HCEC 1CT (cell line): ENCODE results near the gene OR4B1.
A peak's percentile ranks its signal among the peaks of the same experiment; 100 is the strongest.
"Not testable (repeated sequence)": the region's sequence is repeated elsewhere in the genome, so short reads cannot be mapped to it uniquely, and the experiment has no call there.

Experiments used
- DNase-seq: peaks from one replicate; pipeline ENCODE4 v3.0.0-alpha.2; 2017

Gene OR4B1, protein sequence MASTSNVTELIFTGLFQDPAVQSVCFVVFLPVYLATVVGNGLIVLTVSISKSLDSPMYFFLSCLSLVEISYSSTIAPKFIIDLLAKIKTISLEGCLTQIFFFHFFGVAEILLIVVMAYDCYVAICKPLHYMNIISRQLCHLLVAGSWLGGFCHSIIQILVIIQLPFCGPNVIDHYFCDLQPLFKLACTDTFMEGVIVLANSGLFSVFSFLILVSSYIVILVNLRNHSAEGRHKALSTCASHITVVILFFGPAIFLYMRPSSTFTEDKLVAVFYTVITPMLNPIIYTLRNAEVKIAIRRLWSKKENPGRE

DNA sequence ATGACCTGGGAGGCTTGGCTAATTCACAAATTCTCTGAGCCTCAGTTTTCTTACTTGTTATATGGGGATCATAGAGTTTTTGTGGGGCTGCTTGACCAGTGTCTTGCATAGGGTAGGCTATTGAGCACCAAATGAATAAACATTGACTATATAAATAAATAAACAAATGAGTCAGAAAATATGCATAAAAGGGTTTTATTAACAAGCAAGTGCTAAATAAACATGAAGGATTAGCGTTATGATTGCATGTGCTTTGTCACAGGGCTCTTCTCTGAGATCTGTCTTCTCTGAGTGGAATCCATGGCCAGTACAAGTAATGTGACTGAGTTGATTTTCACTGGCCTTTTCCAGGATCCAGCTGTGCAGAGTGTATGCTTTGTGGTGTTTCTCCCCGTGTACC, at the start of gene OR4B1:
OR4B1 (plus strand) TSS at position 301 of the 400 bp plus-strand sequence; CDS start at position 301, 0 bp downstream.
- DNase-seq, result no peak

DNA sequence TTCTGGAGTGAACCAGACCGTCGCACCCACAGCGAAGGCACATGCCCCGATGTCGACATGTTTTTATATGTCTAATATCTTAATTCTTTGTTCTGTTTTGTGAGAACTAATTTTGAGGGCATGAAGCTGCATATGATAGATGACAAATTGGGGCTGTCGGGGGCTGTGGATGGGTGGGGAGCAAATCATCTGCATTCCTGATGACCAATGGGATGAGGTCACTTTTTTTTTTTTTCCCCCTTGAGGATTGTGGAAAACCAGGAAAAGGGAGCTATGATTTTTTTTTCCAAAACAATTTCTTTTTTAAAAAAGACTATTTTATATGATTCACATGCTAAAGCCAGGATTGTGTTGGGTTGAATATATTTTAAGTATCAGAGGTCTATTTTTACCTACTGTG, 49.2 kb upstream of the OR4B1 start:
- DNase-seq, result no peak

DNA sequence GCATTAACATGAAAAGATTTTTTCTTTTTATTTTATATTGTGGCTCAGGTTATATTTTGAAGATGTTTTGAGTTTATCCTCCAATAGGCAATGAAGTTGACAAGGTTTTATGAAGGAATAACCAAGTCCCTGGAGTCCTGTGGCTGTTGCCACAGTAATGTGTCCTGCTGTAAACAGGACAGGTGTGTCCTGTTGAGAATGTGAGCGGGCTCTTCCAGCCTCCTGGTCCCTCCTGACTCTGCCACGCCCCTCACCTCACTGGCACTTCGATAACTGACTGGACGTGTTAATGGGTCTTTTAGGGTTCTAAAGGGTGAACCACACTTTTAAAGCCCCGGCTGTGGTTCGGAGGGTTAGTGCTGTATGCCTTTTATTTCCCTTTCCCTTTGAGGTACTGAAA, 47.8 kb upstream of the OR4B1 start:
- no peak for DNase-seq

DNA sequence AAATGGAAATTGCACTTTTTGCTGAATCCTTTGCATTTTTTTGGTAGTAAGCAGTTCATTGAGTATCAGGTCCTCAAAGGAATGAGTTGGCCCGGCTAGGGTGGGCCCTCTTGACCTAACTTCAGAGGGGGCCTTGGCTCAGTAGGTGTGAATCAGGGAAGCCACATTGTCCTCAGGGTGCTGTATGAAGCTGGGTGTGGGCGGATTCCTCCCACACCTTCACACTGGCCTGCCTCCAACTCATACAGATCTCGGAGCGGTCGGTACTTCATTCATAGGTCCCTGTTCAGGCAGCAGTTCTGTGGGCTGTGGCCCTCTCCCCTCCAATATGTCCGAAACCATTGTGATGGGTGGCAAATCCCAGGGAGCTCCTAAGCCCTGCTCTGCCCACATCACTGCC, 47.4 kb upstream of the OR4B1 start:
- DNase-seq, result no peak

DNA sequence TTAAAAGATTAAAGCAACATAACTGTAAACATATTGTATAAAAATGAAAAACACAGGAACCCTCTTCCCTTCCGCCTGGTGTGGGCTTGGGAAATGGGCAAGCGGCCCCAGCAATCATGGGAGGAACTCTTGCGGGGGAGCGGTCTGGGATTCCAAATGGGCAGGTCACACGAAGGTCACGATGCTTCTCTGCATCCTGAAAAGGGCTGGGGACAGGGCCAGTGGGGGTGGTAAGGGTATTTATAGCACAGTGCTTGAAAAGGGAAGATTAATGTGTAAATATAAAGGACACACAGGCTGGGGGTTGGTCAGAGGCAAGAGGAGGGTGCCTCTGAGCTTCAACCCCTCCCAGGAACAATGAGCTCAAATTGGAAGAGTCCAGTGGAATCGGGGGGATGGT, 46.9 kb upstream of the OR4B1 start:
- no peak for DNase-seq

DNA sequence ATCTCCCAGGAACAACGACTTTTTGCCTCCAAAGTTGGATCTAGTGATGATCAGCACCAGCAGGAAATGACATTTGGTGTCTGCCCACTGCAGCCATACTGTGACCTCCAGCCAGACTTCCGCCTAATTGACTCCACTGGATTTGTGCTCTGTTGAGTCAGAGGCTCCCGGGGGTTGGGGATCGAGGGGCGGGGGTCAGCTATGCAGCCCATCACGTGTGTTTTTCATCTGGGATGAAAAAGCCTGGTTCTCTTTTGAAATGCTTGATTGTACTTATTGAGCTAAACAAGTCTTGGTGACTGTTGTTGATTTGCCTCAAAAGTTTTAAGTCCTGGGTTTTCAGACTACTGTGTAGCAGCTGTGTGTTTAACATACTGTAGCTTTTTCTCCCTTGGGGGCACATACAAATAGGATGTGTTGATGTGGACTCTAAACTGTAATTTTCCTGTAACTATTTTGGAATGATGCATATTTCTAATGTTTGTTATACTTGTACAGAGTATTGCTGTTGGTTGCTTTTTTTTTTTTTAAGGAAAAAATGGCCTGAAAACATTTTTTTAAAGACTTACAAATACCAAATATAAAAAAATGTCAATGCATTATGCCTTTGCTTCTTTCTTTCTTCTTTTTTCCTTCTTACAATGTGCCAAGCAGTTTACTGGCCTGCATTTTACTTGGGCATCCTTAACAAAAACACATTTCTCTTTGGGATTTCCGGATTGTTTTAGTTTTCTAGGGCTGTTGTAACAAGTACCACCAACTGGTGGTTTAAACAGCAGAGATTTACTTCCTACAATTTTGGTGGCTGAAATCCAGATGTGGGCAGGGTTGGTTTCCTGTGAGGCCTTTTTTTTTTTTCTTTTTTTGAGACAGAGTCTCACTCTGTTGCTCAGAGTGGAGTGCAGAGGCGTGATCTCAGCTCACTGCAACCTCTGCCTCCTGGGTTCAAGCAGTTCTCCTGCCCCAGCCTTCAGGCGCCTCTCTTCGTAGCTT, 46.1 kb upstream of the OR4B1 start:
- peak; percentile 53 for DNase-seq

DNA sequence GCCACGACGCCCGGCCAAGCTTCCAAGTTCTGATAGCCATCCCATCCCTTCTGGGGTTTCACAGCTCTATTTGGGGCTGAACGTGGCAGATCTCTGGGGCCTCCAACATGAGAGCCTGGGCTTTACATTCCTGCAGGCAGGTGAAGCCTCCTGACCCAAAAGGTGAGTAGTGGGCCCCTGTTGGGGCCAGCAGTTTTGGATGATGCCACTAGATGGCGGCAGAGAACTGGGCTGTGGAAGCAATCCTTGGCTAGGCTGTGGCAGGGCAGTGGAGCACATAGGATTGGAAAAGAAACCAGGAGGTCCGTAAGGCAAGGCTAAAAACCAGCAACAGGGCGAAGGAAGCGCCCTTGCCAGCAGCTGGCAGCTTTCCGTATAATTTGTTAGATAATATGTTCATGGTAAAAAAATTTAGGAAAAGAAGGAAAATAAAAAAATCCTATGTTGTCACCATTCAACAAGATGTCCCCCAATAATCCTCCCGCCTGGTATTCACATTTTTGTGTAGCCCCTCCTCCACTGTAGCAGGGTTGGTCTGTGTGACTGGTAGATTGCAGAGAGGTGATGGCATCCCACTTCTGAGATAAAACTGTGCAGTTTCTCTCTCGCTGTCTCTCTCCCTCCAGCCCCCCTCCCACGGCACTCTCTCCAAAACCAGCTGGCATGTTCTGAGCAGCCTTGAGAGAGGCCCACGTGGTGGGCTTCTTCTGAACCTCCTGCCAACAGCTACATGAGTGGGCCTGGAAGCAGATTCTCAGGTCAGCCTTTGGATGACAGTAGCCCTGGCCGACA, 43.6 kb upstream of the OR4B1 start:
- peak; percentile 64 for DNase-seq

DNA sequence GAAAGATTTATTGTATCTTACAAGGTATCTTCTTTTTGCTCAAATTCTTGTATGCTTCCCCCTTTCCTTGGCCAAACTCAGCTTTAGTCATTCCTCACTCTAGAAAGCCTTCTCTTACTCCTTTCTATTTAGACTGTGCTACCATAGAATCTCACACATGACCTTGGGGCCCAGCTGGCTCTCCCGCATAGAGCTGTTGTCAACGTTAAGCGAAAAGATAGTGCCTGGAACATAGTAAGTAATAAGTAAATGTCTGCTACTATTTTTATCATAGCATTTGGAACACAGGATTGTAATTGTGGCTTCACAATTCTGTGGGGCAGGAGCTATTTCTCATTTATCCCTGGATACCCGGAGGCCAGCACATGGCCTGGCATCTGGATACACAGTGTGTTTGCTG, 38.9 kb upstream of the OR4B1 start:
- no peak for DNase-seq

DNA sequence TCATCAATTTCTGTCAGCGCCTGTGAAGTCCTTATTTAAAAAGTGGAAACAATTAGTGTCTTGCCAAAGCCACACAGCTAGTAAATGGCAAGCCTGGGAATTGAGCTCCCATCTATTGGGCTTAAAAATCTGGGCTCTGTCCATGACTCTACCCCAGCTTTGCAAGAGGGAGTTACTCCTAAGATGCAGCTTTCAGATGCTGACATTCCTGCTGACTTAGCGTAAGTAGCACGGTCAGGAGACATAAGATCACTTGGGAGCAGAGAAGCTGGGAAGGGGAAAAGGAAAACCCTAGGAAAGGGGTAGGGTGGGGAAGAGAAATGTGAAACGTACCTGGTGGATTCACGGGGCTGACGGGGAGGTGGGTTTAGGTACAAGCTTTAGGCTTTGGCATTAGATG, 36.0 kb upstream of the OR4B1 start:
- no peak for DNase-seq

DNA sequence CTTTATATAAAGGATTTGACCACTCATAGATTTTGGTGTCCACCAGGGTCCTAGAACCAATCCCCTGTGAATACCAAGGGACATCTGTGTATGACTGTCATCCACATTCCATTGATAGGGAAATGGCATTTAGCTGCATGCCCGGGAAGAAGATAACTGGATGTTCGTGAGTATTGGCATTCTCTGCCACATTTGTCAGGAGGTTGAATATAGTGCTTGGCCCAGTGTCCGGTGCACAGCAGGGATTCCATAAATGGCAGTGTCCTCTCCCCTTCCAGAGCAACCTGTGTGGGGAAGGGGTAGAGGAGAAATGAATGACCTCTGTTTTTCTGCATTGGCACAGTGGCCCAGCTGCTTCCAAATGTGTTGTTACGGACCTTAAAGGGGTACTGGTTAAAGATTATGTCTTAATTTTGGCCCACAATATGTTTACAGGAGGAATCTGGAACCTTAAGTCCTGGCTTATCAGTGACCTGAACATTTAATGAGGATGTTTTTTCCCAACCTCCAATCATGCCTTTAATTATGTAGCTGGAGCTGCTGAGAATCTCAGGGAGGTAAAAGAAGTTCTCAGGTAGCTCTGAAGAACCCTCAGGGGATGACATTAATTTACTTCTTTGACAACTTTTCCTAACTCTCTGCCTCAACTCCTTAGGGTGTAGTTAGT, 33.6 kb upstream of the OR4B1 start:
- DNase-seq, result no peak

DNA sequence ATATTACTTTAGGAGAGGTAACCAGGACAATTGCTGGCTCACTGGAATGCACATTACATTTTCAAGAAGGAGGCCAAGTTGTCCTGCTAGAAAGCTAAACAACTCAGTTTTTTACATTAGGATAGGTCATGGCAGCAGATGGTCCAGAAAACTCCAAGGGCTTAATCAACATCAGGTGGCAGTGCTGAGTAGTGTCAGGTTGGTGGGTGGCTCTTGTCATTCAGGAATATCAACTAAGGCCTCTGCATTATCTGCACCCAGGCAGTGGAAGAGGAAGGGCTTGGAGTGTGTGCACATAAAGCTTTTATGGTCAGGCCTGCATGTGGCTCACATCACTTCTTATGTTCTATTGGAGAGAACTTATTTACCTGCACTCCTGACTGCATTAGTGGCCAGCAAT, 32.2 kb upstream of the OR4B1 start:
- DNase-seq, result no peak

DNA sequence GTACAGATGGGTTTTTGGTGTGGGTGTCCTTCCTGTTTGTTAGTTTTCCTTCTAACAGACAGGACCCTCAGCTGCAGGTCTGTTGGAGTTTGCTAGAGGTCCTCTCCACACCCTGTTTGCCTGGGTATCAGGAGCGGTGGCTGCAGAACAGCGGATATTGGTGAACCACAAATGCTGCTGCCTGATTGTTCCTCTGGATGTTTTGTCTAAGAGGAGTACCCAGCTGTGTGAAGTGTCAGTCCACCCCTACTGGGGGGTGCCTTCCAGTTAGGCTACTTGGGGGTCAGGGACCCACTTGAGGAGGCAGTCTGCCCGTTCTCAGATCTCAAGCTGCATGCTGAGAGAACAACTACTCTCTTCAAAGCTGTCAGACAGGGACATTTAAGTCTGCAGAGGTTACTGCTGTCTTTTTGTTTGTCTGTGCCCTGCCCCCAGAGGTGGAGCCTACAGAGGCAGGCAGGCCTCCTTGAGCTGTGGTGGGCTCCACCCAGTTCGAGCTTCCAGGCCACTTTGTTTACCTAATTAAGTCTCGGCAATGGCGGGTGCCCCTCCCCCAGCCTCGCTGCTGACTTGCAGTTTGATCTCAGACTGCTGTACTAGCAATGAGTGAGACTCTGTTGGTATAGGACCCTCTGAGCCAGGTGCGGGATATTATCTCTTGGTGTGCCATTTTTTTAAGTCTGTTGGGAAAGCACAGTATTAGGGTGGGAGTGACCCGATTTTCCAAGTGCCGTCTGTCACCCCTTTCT, 25.5 kb upstream of the OR4B1 start:
- DNase-seq, result not testable (repeated sequence)

DNA sequence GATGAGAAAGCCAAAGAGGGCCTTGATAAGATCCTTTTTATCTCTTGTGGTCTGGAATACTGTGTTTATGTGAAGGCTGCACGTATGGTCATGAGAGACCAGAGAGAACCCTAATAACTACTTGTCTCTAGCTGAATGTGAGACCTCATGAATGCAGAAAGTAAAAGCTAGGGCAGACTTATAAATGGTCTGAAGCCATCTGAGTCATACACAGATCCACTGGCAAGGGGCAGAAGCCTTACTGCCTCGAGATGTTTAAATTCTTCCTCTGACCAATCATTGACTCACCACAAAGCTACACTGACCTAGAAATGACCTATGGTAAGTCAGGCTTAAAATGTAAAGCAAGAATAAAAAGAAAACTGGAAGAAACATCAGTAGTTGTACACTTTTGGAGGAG, 22.7 kb upstream of the OR4B1 start:
- peak; percentile 74 for DNase-seq

DNA sequence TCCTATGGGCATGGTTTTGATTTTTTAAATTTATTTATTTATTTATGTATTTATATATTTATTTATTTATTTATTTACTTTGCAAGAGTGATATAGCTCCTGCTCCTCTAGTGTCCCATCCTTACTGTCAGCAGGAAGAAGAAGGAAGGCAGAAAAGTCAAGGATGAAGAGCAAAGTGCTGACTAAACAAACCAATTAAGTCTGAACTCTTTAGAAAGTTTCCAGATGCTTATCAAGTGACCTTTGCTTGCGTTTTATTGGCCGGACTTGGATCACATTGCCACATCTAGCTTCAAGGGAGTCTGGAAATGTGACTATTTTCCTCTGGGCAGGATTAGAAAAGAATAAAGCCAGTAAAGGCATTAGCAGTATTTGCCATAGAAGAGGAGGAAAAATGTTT, 8.7 kb upstream of the OR4B1 start:
- DNase-seq, result no peak

DNA sequence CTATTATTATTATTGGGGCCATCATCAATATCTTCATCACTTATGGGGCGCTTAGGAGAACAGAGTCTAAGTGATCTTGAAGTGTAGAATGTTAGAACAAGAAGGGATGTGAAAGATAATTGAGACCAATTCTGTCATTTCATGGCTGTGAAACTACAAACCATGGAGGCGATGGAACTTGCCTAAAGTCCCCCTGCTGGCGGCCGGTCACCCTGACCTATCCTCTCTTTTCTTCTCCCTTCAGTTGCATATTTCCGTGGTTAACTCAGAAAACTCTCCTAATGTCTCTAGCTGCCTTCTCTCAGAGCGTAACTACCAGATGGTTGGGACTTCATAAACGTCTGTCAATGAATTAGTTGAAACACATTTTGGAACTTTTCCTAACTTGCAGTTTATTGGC, 6.6 kb upstream of the OR4B1 start:
- DNase-seq, result peak; percentile 25

DNA sequence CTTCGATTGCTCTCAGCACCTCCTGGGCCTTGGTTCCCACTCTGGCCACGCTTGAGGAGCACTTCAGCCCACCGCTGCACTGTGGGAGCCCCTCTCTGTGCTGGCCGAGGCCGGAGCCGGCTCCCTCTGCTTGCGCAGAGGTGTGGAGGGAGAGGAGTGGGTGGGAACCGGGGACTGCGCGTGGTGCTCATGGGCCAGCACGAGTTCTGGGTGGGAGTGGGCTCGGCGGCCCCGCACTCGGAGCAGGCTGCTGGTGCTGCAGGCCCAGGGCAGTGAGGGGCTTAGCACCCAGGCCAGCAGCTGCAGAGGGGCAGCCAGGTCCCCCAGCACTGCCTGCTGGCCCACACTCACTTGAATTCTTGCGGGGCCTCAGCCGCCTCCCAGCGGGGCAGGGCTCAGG, 12.2 kb downstream of the OR4B1 start:
- DNase-seq, result no peak

DNA sequence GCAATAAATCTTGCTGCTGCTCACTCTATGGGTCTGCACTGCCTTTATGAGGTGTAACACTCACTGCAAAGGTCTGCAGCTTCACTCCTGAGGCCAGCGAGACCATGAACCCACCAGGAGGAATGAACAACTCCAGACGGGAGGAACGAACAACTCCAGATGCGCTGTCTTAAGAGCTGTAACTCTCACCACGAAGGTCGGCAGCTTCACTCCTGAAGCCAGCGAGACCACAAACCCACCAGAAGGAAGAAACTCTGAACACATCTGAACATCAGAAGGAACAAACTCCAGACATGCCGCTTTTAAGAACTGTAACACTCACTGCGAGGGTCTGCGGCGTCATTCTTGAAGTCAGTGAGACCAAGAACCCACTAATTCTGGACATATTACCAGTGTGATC, 13.4 kb downstream of the OR4B1 start:
- not testable (repeated sequence) for DNase-seq

DNA sequence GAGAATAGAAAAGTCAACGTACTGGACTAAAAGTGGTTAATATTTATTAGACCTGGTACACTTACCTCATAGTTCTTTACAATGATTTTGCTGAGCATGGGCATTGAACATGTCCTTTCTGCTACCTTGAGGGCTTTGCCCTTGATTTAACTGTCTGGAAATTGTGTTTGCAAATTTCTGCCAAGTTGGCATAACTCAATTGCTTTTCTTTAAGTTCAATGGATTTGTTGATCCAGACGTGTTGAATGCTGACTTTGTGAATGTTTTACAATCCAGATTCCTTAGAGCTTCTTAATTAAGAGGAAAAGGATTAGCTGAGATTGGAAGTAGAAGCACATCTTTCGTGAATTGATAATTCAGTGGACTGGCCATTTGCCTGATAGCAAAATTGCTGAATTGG, 21.1 kb downstream of the OR4B1 start:
- DNase-seq, result no peak

DNA sequence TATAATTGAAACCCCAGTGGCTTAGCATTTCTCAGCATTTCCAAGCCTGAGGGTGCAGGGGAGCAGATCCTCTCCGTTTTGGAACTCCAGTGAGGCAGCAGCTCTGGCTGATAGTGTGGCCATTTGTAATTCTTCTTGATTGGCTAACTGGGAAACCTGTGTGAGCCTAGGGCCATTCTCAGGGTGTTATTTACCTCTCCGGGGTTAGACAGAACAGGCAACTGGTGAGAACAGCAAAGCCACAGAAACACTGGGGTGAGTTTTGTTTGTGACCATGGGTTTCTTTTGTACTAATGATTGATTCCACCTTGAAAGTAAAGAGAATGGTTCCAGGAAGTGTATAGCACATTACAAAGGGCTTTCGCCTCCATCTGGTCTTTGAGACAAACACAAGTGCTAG, 25.9 kb downstream of the OR4B1 start:
- no peak for DNase-seq

DNA sequence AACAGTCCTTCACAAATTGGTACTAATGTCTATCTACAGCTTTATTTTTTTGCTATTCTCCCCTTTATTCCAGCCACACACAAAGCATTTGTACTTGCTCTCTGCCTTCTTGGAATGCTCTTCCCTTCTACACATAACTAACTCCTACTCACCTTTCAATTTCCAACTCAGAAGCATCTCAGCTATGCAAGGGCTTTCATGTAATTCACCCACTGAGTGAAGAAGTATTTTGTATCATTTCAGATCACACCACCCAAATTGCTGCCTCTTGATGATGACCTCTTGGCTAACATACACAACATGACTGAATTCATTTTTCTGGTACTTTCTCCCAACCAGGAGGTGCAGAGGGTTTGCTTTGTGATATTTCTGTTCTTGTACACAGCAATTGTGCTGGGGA, 28.2 kb downstream of the OR4B1 start, which contains the start of gene OR4X2:
OR4X2 (plus strand) TSS at position 301 of the 400 bp plus-strand sequence; CDS start at position 301, 0 bp downstream.
- no peak for DNase-seq

DNA sequence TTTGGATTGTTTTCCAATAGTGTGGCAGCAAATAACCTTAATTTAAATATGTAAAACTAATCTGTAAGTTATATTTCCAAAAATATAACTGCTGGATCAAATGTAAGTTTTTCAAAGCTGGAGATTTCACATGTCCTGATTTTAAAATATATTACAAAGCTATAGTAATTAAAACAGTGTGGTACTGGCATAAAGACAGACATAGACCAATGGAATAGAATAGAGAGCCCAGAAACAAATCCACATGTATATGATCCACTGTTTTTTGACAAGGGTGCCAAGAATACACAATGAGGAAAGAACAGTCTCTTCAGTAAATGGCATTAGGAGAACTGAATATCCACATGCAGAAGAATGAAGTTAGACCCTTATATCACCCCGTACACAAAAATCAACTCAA, 32.3 kb downstream of the OR4B1 start:
- DNase-seq, result no peak

DNA sequence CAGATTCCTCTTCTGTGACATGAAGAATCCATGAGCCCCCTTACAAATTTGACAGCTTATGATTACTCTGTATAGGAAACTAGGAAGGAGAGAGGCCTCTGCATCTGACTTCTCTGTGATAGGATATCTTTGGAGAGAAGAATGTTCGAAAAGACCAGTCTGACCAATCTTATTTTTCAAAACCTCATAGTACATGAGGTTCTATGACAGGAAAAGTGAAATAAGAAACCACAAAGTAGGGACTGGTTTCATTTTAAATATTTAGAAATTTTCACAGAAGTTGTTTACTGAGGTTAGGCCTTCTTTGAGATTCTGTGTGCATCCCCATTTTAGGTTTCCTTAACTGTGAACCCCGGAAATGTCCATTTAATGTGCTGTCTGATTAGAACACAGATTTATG, 45.0 kb downstream of the OR4B1 start:
- DNase-seq, result no peak
